Measurements from ENCODE around the gene PIH1D1. TPM values are rescaled to one million over a fixed set of nuclear protein-coding genes. Genes with fewer than 3 reads are reported as not detected.
A peak's percentile ranks its signal among the peaks of the same experiment; 100 is the strongest.

Gene PIH1D1
- total and polyA plus RNA-seq, 2 of the 13 experiments (the other 11 are each of a cell fraction or from before 2014, with no cell fraction given): 110 to 137 TPM

DNA sequence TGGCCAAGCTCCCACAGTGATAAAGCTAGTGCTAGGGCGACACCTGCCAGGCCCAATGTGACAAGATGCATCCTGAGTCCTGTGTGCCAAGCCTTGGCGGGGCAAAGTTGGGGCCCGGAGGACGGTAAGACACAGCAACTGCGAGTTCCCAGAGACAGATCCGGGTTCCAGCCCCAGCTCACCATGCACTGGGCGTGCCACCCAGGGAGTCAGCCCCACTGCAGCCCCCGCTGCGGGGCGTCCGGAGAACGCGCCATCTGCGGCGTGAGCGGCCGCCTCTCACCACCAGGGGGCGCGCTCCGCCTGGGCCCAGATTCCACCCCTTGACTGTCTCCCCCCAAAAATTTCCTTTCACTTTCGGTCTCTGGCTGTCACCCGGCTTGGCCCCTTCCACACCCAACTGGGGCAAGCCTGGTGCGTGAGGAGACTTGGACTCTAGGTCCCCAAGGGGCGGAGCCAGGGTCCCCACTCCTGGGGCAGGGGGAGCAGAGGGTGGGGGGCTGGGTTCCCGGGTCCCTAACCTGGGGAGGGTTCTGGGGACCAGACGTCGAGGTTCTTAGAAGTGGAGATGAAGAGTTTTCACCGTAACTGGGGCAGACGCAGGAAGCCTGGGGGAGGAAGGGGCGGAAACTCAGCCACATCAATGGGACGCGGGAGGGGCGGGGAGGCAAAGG lies 22.4 kb upstream of the PIH1D1 start, which contains the start of gene FLT3LG (continued):
- TF ChIP-seq, protein P1, sequence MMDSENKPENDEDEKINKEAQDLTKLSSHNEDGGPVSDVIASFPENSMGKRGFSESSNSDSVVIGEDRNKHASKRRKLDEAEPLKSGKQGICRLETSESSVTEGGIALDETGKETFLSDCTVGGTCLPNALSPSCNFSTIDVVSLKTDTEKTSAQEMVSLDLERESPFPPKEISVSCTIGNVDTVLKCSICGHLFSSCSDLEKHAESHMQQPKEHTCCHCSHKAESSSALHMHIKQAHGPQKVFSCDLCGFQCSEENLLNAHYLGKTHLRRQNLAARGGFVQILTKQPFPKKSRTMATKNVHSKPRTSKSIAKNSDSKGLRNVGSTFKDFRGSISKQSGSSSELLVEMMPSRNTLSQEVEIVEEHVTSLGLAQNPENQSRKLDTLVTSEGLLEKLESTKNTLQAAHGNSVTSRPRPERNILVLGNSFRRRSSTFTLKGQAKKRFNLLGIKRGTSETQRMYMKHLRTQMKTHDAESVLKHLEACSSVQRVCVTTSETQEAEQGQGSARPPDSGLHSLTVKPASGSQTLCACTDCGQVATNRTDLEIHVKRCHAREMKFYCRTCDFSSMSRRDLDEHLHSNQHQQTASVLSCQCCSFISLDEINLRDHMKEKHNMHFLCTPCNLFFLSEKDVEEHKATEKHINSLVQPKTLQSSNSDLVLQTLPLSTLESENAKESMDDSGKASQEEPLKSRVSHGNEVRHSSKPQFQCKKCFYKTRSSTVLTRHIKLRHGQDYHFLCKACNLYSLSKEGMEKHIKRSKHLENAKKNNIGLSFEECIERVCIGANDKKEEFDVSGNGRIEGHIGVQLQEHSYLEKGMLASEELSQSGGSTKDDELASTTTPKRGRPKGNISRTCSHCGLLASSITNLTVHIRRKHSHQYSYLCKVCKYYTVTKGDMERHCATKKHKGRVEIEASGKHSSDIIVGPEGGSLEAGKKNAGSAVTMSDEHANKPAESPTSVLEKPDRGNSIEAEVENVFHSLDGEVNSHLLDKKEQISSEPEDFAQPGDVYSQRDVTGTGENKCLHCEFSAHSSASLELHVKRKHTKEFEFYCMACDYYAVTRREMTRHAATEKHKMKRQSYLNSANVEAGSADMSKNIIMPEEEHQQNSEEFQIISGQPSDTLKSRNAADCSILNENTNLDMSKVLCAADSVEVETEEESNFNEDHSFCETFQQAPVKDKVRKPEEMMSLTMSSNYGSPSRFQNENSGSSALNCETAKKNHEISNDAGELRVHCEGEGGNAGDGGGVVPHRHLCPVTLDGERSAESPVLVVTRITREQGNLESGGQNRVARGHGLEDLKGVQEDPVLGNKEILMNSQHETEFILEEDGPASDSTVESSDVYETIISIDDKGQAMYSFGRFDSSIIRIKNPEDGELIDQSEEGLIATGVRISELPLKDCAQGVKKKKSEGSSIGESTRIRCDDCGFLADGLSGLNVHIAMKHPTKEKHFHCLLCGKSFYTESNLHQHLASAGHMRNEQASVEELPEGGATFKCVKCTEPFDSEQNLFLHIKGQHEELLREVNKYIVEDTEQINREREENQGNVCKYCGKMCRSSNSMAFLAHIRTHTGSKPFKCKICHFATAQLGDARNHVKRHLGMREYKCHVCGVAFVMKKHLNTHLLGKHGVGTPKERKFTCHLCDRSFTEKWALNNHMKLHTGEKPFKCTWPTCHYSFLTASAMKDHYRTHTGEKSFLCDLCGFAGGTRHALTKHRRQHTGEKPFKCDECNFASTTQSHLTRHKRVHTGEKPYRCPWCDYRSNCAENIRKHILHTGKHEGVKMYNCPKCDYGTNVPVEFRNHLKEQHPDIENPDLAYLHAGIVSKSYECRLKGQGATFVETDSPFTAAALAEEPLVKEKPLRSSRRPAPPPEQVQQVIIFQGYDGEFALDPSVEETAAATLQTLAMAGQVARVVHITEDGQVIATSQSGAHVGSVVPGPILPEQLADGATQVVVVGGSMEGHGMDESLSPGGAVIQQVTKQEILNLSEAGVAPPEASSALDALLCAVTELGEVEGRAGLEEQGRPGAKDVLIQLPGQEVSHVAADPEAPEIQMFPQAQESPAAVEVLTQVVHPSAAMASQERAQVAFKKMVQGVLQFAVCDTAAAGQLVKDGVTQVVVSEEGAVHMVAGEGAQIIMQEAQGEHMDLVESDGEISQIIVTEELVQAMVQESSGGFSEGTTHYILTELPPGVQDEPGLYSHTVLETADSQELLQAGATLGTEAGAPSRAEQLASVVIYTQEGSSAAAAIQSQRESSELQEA (CRISPR knock-in tag; IDR thresholded peaks at IDR 0.05; ENCODE audit: not compliant biosample characterization): no peak
- TF ChIP-seq, protein P2, sequence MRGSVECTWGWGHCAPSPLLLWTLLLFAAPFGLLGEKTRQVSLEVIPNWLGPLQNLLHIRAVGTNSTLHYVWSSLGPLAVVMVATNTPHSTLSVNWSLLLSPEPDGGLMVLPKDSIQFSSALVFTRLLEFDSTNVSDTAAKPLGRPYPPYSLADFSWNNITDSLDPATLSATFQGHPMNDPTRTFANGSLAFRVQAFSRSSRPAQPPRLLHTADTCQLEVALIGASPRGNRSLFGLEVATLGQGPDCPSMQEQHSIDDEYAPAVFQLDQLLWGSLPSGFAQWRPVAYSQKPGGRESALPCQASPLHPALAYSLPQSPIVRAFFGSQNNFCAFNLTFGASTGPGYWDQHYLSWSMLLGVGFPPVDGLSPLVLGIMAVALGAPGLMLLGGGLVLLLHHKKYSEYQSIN (CRISPR knock-in tag; IDR thresholded peaks at IDR 0.05; ENCODE audit: borderline replicate concordance): no peak
- TF ChIP-seq FOXC1 (CRISPR knock-in tag; IDR thresholded peaks at IDR 0.05; ENCODE audit: borderline replicate concordance) (no peak), MATR3 (CRISPR knock-in tag; IDR thresholded peaks at IDR 0.05) (no peak), TBX3 (IDR thresholded peaks at IDR 0.05; ENCODE audit: borderline replicate concordance) (no peak), NCOA5 (CRISPR knock-in tag; IDR thresholded peaks at IDR 0.05) (no peak), GLI4 (CRISPR knock-in tag; IDR thresholded peaks at IDR 0.05; ENCODE audit: borderline replicate concordance) (no peak), KLF15 (CRISPR knock-in tag; IDR thresholded peaks at IDR 0.05; ENCODE audit: borderline replicate concordance) (no peak), ZNF33B (CRISPR knock-in tag; IDR thresholded peaks at IDR 0.05) (no peak), FOSL2 (CRISPR knock-in tag; IDR thresholded peaks at IDR 0.05) (peak; percentile 21; the same call in 1 of the 2 replicates), ZNF629 (CRISPR knock-in tag; conservative IDR thresholded peaks at IDR 0.05) (no peak), PAX8 (CRISPR knock-in tag; IDR thresholded peaks at IDR 0.05; ENCODE audit: borderline replicate concordance) (no peak)
- TF ChIP-seq, protein P3, sequence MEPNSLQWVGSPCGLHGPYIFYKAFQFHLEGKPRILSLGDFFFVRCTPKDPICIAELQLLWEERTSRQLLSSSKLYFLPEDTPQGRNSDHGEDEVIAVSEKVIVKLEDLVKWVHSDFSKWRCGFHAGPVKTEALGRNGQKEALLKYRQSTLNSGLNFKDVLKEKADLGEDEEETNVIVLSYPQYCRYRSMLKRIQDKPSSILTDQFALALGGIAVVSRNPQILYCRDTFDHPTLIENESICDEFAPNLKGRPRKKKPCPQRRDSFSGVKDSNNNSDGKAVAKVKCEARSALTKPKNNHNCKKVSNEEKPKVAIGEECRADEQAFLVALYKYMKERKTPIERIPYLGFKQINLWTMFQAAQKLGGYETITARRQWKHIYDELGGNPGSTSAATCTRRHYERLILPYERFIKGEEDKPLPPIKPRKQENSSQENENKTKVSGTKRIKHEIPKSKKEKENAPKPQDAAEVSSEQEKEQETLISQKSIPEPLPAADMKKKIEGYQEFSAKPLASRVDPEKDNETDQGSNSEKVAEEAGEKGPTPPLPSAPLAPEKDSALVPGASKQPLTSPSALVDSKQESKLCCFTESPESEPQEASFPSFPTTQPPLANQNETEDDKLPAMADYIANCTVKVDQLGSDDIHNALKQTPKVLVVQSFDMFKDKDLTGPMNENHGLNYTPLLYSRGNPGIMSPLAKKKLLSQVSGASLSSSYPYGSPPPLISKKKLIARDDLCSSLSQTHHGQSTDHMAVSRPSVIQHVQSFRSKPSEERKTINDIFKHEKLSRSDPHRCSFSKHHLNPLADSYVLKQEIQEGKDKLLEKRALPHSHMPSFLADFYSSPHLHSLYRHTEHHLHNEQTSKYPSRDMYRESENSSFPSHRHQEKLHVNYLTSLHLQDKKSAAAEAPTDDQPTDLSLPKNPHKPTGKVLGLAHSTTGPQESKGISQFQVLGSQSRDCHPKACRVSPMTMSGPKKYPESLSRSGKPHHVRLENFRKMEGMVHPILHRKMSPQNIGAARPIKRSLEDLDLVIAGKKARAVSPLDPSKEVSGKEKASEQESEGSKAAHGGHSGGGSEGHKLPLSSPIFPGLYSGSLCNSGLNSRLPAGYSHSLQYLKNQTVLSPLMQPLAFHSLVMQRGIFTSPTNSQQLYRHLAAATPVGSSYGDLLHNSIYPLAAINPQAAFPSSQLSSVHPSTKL (CRISPR knock-in tag; IDR thresholded peaks at IDR 0.05): peak; percentile 25; the same call in 1 of the 2 replicates
